ENCODE measurements around the gene KCNJ5.

The KCNJ5 gene

GRCh38 chr11:128881221-128881620 is 9.9 kb upstream of the KCNJ5 start:
- no peak for ATAC-seq (ENCODE audit: low read depth)
- Mint-ChIP-seq H3K4me1 (peaks cover 2% of the 10 kb centered on the region), H3K36me3 (no peaks in the 10 kb centered on the region), H3K9me3 (no peaks in the 10 kb centered on the region), H3K27me3 (peaks cover 31% of the 10 kb centered on the region), H3K27ac (no peak overlapping the region), H3K4me3 (no peak overlapping the region)
- DNase-seq (ENCODE audit: low spot score in 2 of 2): no peak

GRCh38 chr11:128882451-128882850 is 8.7 kb upstream of the KCNJ5 start:
- no peaks in the 10 kb centered on the region for H3K36me3 Mint-ChIP-seq
- no peak for DNase-seq (ENCODE audit: low spot score in 2 of 2)
- H3K9me3 Mint-ChIP-seq: no peaks in the 10 kb centered on the region
- H3K27ac Mint-ChIP-seq: no peak overlapping the region
- no peak overlapping the region for H3K4me3 Mint-ChIP-seq
- ATAC-seq (ENCODE audit: low read depth): no peak
- peaks cover 36% of the 10 kb centered on the region for H3K27me3 Mint-ChIP-seq
- H3K4me1 Mint-ChIP-seq: peaks cover 8% of the 10 kb centered on the region

GRCh38 chr11:128884054-128884453 is 7.1 kb upstream of the KCNJ5 start:
- ATAC-seq (ENCODE audit: low read depth) (no peak), DNase-seq (ENCODE audit: low spot score in 2 of 2) (no peak)
- no peaks in the 10 kb centered on the region for H3K9me3 Mint-ChIP-seq
- H3K36me3 Mint-ChIP-seq: no peaks in the 10 kb centered on the region
- no peak overlapping the region for H3K4me3 Mint-ChIP-seq
- H3K27ac Mint-ChIP-seq: no peak overlapping the region
- peaks cover 36% of the 10 kb centered on the region for H3K27me3 Mint-ChIP-seq
- peaks cover 8% of the 10 kb centered on the region for H3K4me1 Mint-ChIP-seq

- H3K4me1 Mint-ChIP-seq: peaks cover 8% of the 10 kb centered on the region
- DNase-seq (ENCODE audit: low spot score in 2 of 2) (peak; percentile 60 to 72), ATAC-seq (ENCODE audit: low read depth) (peak; percentile 89)
- no peaks in the 10 kb centered on the region for H3K36me3 Mint-ChIP-seq
- peaks cover 39% of the 10 kb centered on the region for H3K27me3 Mint-ChIP-seq
- no peak overlapping the region for H3K27ac Mint-ChIP-seq
- no peaks in the 10 kb centered on the region for H3K9me3 Mint-ChIP-seq
- no peak overlapping the region for H3K4me3 Mint-ChIP-seq
These were observed 6.3 kb upstream of the KCNJ5 start for GRCh38 chr11:128884703-128885338.

GRCh38 chr11:128886406-128887124 is 4.6 kb upstream of the KCNJ5 start:
- no peak for ATAC-seq (ENCODE audit: low read depth)
- H3K9me3 Mint-ChIP-seq: no peaks in the 10 kb centered on the region

GRCh38 chr11:128888034-128888985 is 2.8 kb upstream of the KCNJ5 start:
- Mint-ChIP-seq H3K9me3 (no peaks in the 10 kb centered on the region), H3K27me3 (peaks cover 37% of the 10 kb centered on the region), H3K4me1 (peaks cover 11% of the 10 kb centered on the region), H3K36me3 (no peaks in the 10 kb centered on the region), H3K4me3 (no peak overlapping the region), H3K27ac (no peak overlapping the region)
- DNase-seq (ENCODE audit: low spot score in 2 of 2): no peak
- no peak for ATAC-seq (ENCODE audit: low read depth)

More at GRCh38 chr11:128886406-128887124, 4.6 kb upstream of the KCNJ5 start:
- no peak overlapping the region for H3K4me3 Mint-ChIP-seq
- no peaks in the 10 kb centered on the region for H3K36me3 Mint-ChIP-seq
- no peak overlapping the region for H3K27ac Mint-ChIP-seq
- peaks cover 43% of the 10 kb centered on the region for H3K27me3 Mint-ChIP-seq
- peaks cover 11% of the 10 kb centered on the region for H3K4me1 Mint-ChIP-seq
- DNase-seq (ENCODE audit: low spot score in 2 of 2): no peak

GRCh38 chr11:128889657-128890213 is 1.4 kb upstream of the KCNJ5 start:
- Mint-ChIP-seq H3K9me3 (no peaks in the 10 kb centered on the region), H3K36me3 (no peaks in the 10 kb centered on the region), H3K4me1 (peaks cover 15% of the 10 kb centered on the region), H3K4me3 (no peak overlapping the region), H3K27ac (no peak overlapping the region), H3K27me3 (peaks cover 38% of the 10 kb centered on the region)
- ATAC-seq (ENCODE audit: low read depth): no peak
- no peak for DNase-seq (ENCODE audit: low spot score in 2 of 2)

GRCh38 chr11:128890216-128890542 is 977 bp upstream of the KCNJ5 start:
- Mint-ChIP-seq H3K27me3 (peaks cover 39% of the 10 kb centered on the region), H3K4me1 (peaks cover 13% of the 10 kb centered on the region), H3K36me3 (no peaks in the 10 kb centered on the region), H3K4me3 (peak overlapping the region; percentile 9), H3K9me3 (no peaks in the 10 kb centered on the region), H3K27ac (no peak overlapping the region)
- ATAC-seq (ENCODE audit: low read depth): no peak
- DNase-seq (ENCODE audit: low spot score in 2 of 2): no peak

- Mint-ChIP-seq H3K27me3 (peaks cover 31% of the 10 kb centered on the region), H3K9me3 (no peaks in the 10 kb centered on the region), H3K4me1 (peaks cover 8% of the 10 kb centered on the region), H3K36me3 (no peaks in the 10 kb centered on the region), H3K27ac (no peak overlapping the region), H3K4me3 (peak overlapping the region; percentile 52)
- DNase-seq (ENCODE audit: low spot score in 2 of 2) (no peak), ATAC-seq (ENCODE audit: low read depth) (no peak)
These were observed 800 bp downstream of the KCNJ5 start for GRCh38 chr11:128891913-128892398.

GRCh38 chr11:128892866-128893565 is 1.9 kb downstream of the KCNJ5 start:
- Mint-ChIP-seq H3K4me1 (peaks cover 7% of the 10 kb centered on the region), H3K9me3 (no peaks in the 10 kb centered on the region), H3K4me3 (no peak overlapping the region), H3K36me3 (no peaks in the 10 kb centered on the region), H3K27ac (no peak overlapping the region), H3K27me3 (peaks cover 32% of the 10 kb centered on the region)
- no peak for DNase-seq (ENCODE audit: low spot score in 2 of 2)
- ATAC-seq (ENCODE audit: low read depth): no peak

GRCh38 chr11:128893578-128894285 is 2.6 kb downstream of the KCNJ5 start:
- DNase-seq (ENCODE audit: low spot score in 2 of 2) (no peak), ATAC-seq (ENCODE audit: low read depth) (peak; percentile 77)
- no peak overlapping the region for H3K4me3 Mint-ChIP-seq
- no peaks in the 10 kb centered on the region for H3K36me3 Mint-ChIP-seq
- H3K27me3 Mint-ChIP-seq: peaks cover 31% of the 10 kb centered on the region
- H3K27ac Mint-ChIP-seq: no peak overlapping the region
- H3K4me1 Mint-ChIP-seq: peaks cover 11% of the 10 kb centered on the region
- H3K9me3 Mint-ChIP-seq: no peaks in the 10 kb centered on the region

- Mint-ChIP-seq H3K27ac (no peak overlapping the region), H3K36me3 (no peaks in the 10 kb centered on the region), H3K9me3 (no peaks in the 10 kb centered on the region), H3K4me1 (peaks cover 14% of the 10 kb centered on the region), H3K4me3 (no peak overlapping the region), H3K27me3 (peaks cover 29% of the 10 kb centered on the region)
- ATAC-seq (ENCODE audit: low read depth) (no peak), DNase-seq (ENCODE audit: low spot score in 2 of 2) (no peak)
These were observed 3.1 kb downstream of the KCNJ5 start for GRCh38 chr11:128894286-128894681.

GRCh38 chr11:128894685-128895084 is 3.5 kb downstream of the KCNJ5 start:
- H3K4me1 Mint-ChIP-seq: peaks cover 14% of the 10 kb centered on the region
- ATAC-seq (ENCODE audit: low read depth) (no peak), DNase-seq (ENCODE audit: low spot score in 2 of 2) (no peak)
- H3K36me3 Mint-ChIP-seq: no peaks in the 10 kb centered on the region
- H3K4me3 Mint-ChIP-seq: no peak overlapping the region
- H3K27me3 Mint-ChIP-seq: peaks cover 28% of the 10 kb centered on the region
- H3K27ac Mint-ChIP-seq: no peak overlapping the region
- H3K9me3 Mint-ChIP-seq: no peaks in the 10 kb centered on the region

All from memory B cell (primary cell).